Uterus (tissue), 2 donors: ENCODE data around the gene PTPRJ.

ENCODE experiments used
- CTCF ChIP-seq, 4 experiments: fragments of 200-600 bp in 2 of 4; fragments of 450-650 bp in 2 of 4; sonication (generic) in 2 of 4; IDR thresholded peaks; one replicate each; pipeline ENCODE4 v1.5.1; 2016 to 2019; ENCODE audit warnings: antibody characterized with exemption in 4 of 4, mild to moderate bottlenecking in 2 of 4, moderate library complexity in 1 of 4
- POLR2A ChIP-seq, 2 donors: fragments of 450-650 bp; IDR thresholded peaks; one replicate each; pipeline ENCODE4 v1.6.1; 2016; ENCODE audit warnings: antibody characterized with exemption in 2 of 2, mild to moderate bottlenecking in 1 of 2, moderate library complexity in 1 of 2

- TF ChIP-seq POLR2A (IDR thresholded peaks at IDR 0.05) (no peak), CTCF (IDR thresholded peaks at IDR 0.05) (no peak)
Measured at GRCh38 chr11:48050304-48050703, 69.9 kb downstream of the PTPRJ start.
